ENCODE data around the gene CERS2. TPM values are rescaled to one million over a fixed set of nuclear protein-coding genes. Genes with fewer than 3 reads are reported as not detected.

CERS2 gene
- total RNA-seq, 2 donors from 2014 or later = 72.0 to 105 TPM

DNA sequence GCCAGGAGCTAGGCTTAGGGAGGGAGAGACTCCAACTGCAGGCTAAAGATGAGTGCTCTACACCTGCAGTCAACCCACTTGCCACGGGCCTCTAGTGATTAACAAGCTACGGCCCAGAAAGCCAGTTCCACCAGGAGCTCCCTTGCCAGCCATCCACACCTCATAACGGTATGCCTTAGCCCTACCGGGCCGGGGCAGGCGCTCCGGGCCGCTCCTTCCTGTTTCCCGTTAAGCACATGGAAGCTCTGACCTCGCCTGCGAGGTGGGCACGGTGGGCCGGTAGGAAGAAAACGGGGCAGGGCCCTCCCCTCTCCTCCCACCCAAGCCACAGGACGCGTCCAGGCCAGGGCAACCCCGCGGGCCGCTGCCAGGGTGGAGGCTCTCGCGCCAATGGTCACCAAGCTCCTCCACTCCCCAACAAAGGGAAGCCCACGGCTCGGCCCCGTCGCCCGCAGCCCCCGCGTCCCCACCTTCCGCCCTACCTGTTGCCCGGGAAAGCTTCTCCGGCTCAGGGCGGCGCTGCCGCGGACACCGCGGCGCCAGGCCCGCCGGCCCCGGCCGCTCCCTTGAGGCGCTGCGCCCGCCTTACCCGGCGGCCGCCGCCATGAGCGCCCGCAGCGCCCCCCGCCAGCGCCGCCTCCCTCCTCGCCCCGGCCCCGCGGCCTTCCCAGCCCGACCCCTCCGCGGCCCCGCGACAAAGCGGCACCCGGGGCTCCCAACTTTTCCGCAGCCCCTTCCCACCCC, 627 bp downstream of the CERS2 start:
- intact Hi-C loops (cut with DNase I) = loop anchor here in 1 of 2 donors (10.0 kb wide), 1 partner anchor 49 kb away; the partner anchor contains the start of gene SETDB1
- DNase-seq = peak; percentile 52

GRCh38 chr1:150973258-150973835, 1.3 kb downstream of the CERS2 start:
- intact Hi-C loops (cut with DNase I) = loop anchor here in 1 of 2 donors (10.0 kb wide), 1 partner anchor 49 kb away; the partner anchor contains the start of gene SETDB1
- ATAC-seq (no peak), DNase-seq (peak; percentile 40)

More for the DNA sequence above, 627 bp downstream of the CERS2 start:
- ATAC-seq = peak; percentile 10 to 48

DNA sequence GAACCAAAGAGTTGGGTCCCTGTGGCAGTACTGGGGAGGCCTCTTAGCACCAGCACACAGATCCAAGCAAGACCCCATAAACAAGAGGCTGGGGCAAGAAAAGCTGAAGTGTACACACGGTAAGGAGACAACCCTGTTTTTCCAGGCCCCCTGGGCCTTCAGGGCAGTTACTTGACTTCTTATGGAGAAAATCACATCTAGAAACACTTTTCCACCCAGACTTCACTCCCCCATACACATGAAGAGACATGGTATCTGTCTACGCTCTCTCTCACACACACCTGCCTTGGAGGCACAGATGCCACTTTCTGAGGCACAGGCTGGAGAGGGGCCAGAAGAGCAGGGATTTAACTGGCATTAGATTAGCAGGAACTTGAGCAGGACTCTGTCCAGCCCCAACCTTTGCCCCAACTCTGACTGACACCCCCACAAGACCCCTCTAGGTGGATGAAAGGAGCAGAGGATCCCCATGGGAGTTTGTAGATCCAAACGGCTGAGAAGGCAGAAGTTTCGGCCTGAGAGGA, 2.2 kb downstream of the CERS2 start:
- no peak for ATAC-seq
- intact Hi-C loops (cut with DNase I) = loop anchor here in 1 of 2 donors (10.0 kb wide), 1 partner anchor 48 kb away; the partner anchor contains the start of gene SETDB1
- DNase-seq = no peak

- DNase-seq = peak; percentile 28
- ATAC-seq = peak in 1 of 2 donors; percentile 1
- intact Hi-C loops (cut with DNase I) = loop anchor here in 1 of 2 donors (10.0 kb wide), 1 partner anchor 47 kb away; the partner anchor contains the start of gene SETDB1
Observed at GRCh38 chr1:150971583-150972416, 2.8 kb downstream of the CERS2 start.

- peak; percentile 84 for DNase-seq
- peak; percentile 59 to 61 for ATAC-seq
- intact Hi-C loops (cut with DNase I) = loop anchor here in 1 of 2 donors (10.0 kb wide), 1 partner anchor 46 kb away; the partner anchor contains the start of gene SETDB1
Observed at GRCh38 chr1:150970808-150971582, 3.6 kb downstream of the CERS2 start.

- DNase-seq (no peak), ATAC-seq (no peak)
- intact Hi-C loops (cut with DNase I) = loop anchor here in 1 of 2 donors (10.0 kb wide), 1 partner anchor 45 kb away; the partner anchor contains the start of gene SETDB1
Observed at GRCh38 chr1:150969626-150970025, 5.0 kb downstream of the CERS2 start.

- ATAC-seq (no peak), DNase-seq (no peak)
- intact Hi-C loops (cut with DNase I) = no loop called here
Observed at GRCh38 chr1:150968491-150968890, 6.1 kb downstream of the CERS2 start.

GRCh38 chr1:150967936-150968335, 6.7 kb downstream of the CERS2 start:
- DNase-seq = no peak
- no peak for ATAC-seq
- intact Hi-C loops (cut with DNase I) = no loop called here

GRCh38 chr1:150966011-150966410, 8.6 kb downstream of the CERS2 start:
- ATAC-seq = no peak
- intact Hi-C loops (cut with DNase I) = no loop called here
- DNase-seq = no peak

GRCh38 chr1:150965605-150966004, 9.0 kb downstream of the CERS2 start:
- ATAC-seq = no peak
- intact Hi-C loops (cut with DNase I) = no loop called here
- no peak for DNase-seq

GRCh38 chr1:150964164-150964489, 10.5 kb downstream of the CERS2 start:
- no peak for DNase-seq
- intact Hi-C loops (cut with DNase I) = no loop called here
- no peak for ATAC-seq

DNA sequence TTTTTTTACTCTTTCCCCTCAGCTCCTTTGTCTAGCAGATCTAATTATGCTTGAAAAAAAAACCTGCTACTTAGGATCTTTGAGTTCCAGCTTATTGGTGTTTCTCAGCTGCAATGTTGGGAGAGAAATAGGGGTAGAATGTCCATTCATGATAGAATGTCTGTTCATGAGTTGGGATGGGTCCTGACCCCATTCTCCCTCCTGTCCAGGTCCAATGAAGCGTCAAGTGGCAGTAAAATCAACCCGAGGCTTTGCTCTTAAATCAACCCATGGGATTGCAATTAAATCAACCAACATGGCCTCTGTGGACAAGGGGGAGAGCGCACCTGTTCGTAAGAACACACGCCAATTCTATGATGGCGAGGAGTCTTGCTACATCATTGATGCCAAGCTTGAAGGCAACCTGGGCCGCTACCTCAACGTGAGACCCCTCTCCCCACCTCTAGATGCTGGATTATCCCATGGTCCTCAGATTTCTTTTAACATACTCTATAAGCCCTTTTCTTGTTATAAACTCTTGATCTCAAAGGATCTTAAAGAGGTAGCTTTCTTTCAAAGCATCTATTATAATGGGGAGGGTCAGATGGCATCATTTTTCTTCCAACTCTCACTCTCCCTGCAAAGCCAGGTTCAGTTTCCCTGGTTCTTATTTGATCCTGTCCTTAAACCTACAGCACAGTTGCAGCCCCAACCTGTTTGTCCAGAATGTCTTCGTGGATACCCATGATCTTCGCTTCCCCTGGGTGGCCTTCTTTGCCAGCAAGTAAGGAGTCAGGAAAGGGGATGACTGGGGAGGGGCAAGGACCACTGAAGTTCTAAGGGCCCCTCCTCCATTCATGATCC, 11.1 kb downstream of the CERS2 start:
- ATAC-seq = no peak
- DNase-seq = no peak
- intact Hi-C loops (cut with DNase I) = no loop called here

DNA sequence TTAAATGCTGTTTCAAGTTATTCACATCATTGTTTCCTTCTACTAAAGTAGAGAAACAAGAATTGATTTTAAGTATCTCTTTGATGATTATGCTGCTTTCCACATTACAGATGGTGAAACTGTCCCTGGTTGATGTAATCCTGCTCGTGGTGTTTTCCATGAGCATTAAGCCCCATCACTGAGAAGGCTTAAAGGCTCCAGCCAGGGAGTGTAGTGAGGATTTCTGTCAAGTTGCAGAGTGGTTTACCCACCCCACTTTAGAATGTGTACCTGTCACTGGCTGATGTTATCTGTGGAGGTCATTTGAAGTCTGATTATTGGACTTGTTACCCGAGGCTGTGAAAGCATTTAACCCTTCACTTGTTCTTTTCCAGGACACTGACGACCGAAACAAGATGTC, 12.9 kb downstream of the CERS2 start:
- intact Hi-C loops (cut with DNase I) = no loop called here
- DNase-seq = no peak
- no peak for ATAC-seq

- DNase-seq (no peak), ATAC-seq (no peak)
- intact Hi-C loops (cut with DNase I) = no loop called here
Observed at GRCh38 chr1:150960646-150961045, 14.0 kb downstream of the CERS2 start.

GRCh38 chr1:150957666-150958065, 17.0 kb downstream of the CERS2 start:
- intact Hi-C loops (cut with DNase I) = no loop called here
- DNase-seq (no peak), ATAC-seq (no peak)

- no peak for ATAC-seq
- intact Hi-C loops (cut with DNase I) = no loop called here
- DNase-seq = no peak
Observed at GRCh38 chr1:150955280-150955679, 19.4 kb downstream of the CERS2 start.

DNA sequence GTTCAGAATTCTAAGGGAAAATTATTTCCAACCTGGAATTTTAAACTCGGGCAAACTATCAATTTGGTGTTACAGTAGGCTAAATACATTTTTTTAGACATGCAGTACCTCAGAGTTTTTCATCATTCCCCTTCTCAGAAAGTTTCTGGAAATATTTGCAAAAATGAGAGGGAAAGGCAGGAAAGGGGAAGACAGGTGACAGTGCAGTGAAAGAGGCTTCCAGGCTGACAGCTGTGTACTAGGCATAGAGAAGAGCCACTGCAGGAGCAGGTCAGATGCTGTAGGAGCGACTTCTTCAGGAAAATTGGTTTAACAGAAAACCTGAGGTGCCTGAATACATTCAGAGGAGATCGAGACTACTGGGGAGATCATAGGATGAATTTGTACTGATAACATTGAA, 19.9 kb downstream of the CERS2 start:
- ATAC-seq (no peak), DNase-seq (no peak)
- intact Hi-C loops (cut with DNase I) = no loop called here

DNA sequence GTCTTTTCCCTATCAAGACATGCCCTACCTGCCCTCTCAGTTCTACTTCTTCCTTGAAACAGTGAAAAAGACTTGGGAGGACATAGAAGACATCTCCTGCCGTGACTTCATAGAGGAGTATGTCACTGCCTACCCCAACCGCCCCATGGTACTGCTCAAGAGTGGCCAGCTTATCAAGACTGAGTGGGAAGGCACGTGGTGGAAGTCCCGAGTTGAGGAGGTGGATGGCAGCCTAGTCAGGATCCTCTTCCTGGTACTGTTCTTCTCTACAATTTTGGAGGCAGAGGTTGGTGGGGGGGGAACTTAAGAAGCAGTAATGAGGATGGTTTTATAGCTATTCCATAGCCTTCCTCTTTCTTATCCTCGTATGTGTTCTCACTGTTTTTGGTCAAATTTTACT, 29.8 kb downstream of the CERS2 start:
- DNase-seq = no peak
- ATAC-seq = no peak
- intact Hi-C loops (cut with DNase I) = no loop called here
